ENCODE measurements around the gene C1orf116. TPM values are rescaled to one million over a fixed set of nuclear protein-coding genes. Genes with fewer than 3 reads are reported as not detected.

Gene C1orf116
- total RNA-seq, 1 donor from 2014 or later: 31.9 TPM

GRCh38 chr1:206971029-206971655 lies 61.4 kb downstream of the C1orf116 start:
- H3K36me3 Mint-ChIP-seq (ENCODE audit: insufficient read depth): no peaks in the 10 kb centered on the region
- no peaks in the 10 kb centered on the region for H3K9me3 Mint-ChIP-seq (ENCODE audit: low read depth)
- DNase-seq (ENCODE audit: low spot score, unreplicated experiment): no peak
- no peak for TF ChIP-seq CTCF (IDR thresholded peaks at IDR 0.05; ENCODE audit: unreplicated experiment)
- H3K27me3 Mint-ChIP-seq: peaks cover 19% of the 10 kb centered on the region
- H3K4me1 Mint-ChIP-seq (ENCODE audit: low read depth): peaks cover 12% of the 10 kb centered on the region
- no peak overlapping the region for H3K27ac Mint-ChIP-seq
- H3K4me3 Mint-ChIP-seq (ENCODE audit: low read depth): no peak overlapping the region

- H3K4me3 Mint-ChIP-seq (ENCODE audit: low read depth): no peak within 1 kb of the TSS
- H3K4me1 Mint-ChIP-seq (ENCODE audit: low read depth): peaks cover 12% of the 10 kb centered on the region
- no peak within 1 kb of the TSS for H3K27ac Mint-ChIP-seq
- DNase-seq (ENCODE audit: low spot score, unreplicated experiment): no peak
- H3K27me3 Mint-ChIP-seq: peaks cover 19% of the 10 kb centered on the region
- TF ChIP-seq CTCF (IDR thresholded peaks at IDR 0.05; ENCODE audit: unreplicated experiment): no peak
- H3K36me3 Mint-ChIP-seq (ENCODE audit: insufficient read depth): no peaks in the 10 kb centered on the region
- no peaks in the 10 kb centered on the region for H3K9me3 Mint-ChIP-seq (ENCODE audit: low read depth)
These were observed 62.1 kb downstream of the C1orf116 start, which contains the start of gene FCAMR for GRCh38 chr1:206970446-206970845. TSS of gene FCAMR (minus strand) at chr1:206970460. CDS start at chr1:206970125, 335 bp downstream.

GRCh38 chr1:206969090-206969489 lies 63.5 kb downstream of the C1orf116 start:
- no peak for DNase-seq (ENCODE audit: low spot score, unreplicated experiment)
- Mint-ChIP-seq H3K27ac (no peak overlapping the region), H3K9me3 (ENCODE audit: low read depth) (no peaks in the 10 kb centered on the region), H3K36me3 (ENCODE audit: insufficient read depth) (no peaks in the 10 kb centered on the region), H3K4me1 (ENCODE audit: low read depth) (peaks cover 12% of the 10 kb centered on the region), H3K4me3 (ENCODE audit: low read depth) (no peak overlapping the region), H3K27me3 (peaks cover 19% of the 10 kb centered on the region)
- no peak for TF ChIP-seq CTCF (IDR thresholded peaks at IDR 0.05; ENCODE audit: unreplicated experiment)

Other genes with a start within 250 kb of the C1orf116 start
- gene IL20, start 167.1 kb downstream of the C1orf116 start, total RNA-seq: not detected in 2 replicates
- gene IL24, start 135.3 kb downstream of the C1orf116 start, total RNA-seq: not detected in 2 replicates
- not detected in 2 replicates for gene FCMR, start 110.8 kb downstream of the C1orf116 start, total RNA-seq
- not detected in 2 replicates for gene PIGR, start 86.3 kb downstream of the C1orf116 start, total RNA-seq
- gene FCAMR, start 62.3 kb downstream of the C1orf116 start, total RNA-seq: not detected in 2 replicates
- gene YOD1, start 18.5 kb upstream of the C1orf116 start, total RNA-seq: 8.7 and 8.8 TPM in 2 replicates
- gene PFKFB2, start 20.5 kb upstream of the C1orf116 start, total RNA-seq: 9.6 and 10.6 TPM in 2 replicates
- not detected in 2 replicates for gene C4BPB, start 56.1 kb upstream of the C1orf116 start, total RNA-seq
- gene C4BPA, start 71.5 kb upstream of the C1orf116 start, total RNA-seq: not detected in 2 replicates

Data from progenitor cell of endocrine pancreas (in vitro differentiated cells).